Measurements from ENCODE around the gene FAM217A.

- TF ChIP-seq, protein P1, sequence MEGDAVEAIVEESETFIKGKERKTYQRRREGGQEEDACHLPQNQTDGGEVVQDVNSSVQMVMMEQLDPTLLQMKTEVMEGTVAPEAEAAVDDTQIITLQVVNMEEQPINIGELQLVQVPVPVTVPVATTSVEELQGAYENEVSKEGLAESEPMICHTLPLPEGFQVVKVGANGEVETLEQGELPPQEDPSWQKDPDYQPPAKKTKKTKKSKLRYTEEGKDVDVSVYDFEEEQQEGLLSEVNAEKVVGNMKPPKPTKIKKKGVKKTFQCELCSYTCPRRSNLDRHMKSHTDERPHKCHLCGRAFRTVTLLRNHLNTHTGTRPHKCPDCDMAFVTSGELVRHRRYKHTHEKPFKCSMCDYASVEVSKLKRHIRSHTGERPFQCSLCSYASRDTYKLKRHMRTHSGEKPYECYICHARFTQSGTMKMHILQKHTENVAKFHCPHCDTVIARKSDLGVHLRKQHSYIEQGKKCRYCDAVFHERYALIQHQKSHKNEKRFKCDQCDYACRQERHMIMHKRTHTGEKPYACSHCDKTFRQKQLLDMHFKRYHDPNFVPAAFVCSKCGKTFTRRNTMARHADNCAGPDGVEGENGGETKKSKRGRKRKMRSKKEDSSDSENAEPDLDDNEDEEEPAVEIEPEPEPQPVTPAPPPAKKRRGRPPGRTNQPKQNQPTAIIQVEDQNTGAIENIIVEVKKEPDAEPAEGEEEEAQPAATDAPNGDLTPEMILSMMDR (IDR thresholded peaks at IDR 0.05 in 8 of 11, conservative IDR thresholded peaks at IDR 0.05 in 3 of 11): no peak
- TF ChIP-seq POLR2A (IDR thresholded peaks at IDR 0.05): no peak
These were observed 50.9 kb downstream of the FAM217A start for GRCh38 chr6:4028051-4028450.

Measured in spleen (tissue), 7 donors.